GM19043 (cell line): Measurements from ENCODE around the gene ATRAID.

ENCODE experiments used
- ATAC-seq: cut with Tn5 transposase; IDR thresholded peaks from one replicate; pipeline ENCODE4 v1.9.1; 2021; ENCODE audit warnings: low read depth; ENCODE audit not compliant: unreplicated experiment

ATRAID gene

DNA sequence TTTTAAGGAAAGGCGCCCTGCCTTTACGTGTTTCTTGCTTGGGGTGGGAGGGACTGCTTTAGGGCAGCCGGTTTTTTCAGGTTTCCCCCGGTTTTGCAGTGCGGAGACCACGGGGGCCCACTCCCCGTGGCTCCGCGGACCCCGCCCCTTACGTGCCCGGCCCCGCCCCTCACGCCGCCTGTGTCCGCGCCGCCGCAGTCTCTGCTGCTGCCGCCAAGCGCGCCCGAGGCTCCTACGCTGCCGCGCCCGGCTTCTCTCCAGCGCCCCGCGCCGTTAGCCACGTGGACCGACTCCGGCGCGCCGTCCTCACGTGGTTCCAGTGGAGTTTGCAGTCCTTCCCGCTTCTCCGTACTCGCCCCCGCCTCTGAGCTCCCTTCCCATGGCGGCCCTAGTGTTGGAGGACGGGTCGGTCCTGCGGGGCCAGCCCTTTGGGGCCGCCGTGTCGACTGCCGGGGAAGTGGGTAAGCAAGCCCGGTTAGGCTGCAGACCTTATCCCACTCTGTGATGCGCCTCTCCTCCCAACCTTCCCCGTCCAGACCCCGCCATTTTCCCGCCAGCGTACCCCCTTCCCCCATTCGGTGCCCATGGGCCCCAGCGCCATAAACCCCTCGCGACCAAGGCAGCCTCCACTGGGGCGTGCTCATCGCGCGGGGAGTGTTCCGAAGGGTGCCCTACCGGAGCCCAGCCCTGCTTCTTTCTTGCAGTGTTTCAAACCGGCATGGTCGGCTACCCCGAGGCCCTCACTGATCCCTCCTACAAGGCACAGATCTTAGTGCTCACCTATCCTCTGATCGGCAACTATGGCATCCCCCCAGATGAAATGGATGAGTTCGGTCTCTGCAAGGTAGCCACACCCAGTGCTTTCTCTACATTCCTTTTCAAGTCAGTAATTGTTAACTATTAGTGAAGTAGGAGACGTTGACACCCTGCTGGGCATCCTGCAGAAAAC lies 5.6 kb downstream of the ATRAID start, which contains the start of gene CAD:
CAD (plus strand) TSS at position 197 of the 949 bp plus-strand sequence; CDS start at position 380, 183 bp downstream.
- ATAC-seq: peak; percentile 76

GRCh38 chr2:27218614-27219013 lies 6.8 kb downstream of the ATRAID start:
- ATAC-seq: no peak

DNA sequence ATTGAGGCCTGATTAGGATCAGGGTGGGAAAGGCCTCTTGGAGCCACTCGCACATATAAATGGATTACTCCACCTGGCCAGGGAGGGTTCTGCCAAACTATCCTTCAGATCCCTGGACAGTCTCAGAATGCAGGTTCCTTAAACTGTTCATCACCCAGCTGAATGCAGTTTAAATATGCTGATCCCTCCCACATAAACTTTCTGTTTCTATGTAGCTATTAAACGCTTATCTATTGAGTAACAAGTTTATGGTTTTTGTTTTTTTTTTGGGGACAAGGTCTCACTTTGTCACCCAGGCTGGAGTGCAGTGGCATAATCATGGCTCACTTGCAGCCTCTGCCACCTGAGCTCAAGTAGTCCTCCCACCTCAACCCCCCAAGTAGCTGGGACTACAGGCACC lies 7.2 kb downstream of the ATRAID start:
- ATAC-seq: no peak

DNA sequence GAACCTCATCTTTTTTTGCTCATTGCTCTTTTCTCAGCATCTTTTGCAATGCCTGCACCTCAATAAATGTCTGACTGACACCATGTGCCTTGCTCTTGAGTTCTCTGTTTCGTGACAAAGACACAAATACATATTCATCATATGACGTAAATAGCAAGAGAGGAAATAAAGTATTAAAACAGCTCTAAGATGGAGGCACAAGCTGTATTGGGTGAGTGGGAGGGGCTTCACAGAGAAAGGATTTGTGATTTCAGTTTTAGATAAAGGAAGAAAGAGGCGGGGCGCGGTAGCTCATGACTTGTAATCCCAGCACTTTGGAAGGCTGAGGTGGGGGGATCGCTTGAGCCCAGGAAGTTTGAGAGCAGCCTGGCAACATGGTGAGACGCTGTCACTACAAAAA lies 8.2 kb downstream of the ATRAID start:
- ATAC-seq: no peak

- ATAC-seq: no peak
Observed at GRCh38 chr2:27221166-27221565, 9.3 kb downstream of the ATRAID start.

DNA sequence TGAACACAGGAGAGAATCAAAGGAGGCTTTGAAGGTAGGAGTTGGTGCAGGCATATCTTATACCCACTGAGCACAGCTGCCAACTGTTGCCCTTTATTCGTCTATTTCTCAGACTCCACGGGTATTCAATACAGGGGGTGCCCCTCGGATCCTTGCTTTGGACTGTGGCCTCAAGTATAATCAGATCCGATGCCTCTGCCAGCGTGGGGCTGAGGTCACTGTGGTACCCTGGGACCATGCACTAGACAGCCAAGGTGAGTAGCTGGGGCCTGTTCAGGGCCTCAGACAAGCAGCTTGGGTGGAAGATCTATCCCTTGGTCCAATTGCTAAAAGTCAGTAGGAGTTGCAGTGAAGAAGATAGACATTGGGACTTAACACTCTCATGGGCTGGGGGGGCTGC lies 10.6 kb downstream of the ATRAID start:
- ATAC-seq: no peak

DNA sequence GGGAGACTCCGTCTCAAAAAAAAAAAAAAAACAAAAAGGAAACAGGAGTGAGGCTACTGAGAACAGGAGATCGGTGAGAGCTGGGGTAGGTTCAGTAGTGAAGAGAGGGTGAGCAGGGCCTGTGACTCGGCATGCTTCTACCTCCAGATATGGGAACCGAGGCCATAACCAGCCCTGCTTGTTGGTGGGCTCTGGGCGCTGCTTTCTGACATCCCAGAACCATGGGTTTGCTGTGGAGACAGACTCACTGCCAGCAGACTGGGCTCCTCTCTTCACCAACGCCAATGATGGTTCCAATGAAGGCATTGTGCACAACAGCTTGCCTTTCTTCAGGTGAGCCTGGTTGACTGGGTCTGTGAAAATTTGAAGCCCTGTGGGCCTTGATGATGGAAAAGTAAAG lies 11.6 kb downstream of the ATRAID start:
- no peak for ATAC-seq

DNA sequence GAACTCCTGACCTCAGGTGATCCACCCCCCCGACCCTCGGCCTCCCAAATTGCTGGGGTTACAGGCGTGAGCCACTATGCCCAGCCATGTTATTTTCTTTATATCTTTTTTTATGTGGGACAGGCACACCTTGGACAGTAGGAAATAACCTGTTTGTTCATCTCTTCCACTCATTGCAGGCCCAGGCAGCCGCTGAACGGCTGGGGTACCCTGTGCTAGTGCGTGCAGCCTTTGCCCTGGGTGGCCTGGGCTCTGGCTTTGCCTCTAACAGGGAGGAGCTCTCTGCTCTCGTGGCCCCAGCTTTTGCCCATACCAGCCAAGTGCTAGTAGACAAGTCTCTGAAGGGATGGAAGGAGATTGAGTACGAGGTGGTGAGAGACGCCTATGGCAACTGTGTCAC lies 13.7 kb downstream of the ATRAID start:
- ATAC-seq: no peak

DNA sequence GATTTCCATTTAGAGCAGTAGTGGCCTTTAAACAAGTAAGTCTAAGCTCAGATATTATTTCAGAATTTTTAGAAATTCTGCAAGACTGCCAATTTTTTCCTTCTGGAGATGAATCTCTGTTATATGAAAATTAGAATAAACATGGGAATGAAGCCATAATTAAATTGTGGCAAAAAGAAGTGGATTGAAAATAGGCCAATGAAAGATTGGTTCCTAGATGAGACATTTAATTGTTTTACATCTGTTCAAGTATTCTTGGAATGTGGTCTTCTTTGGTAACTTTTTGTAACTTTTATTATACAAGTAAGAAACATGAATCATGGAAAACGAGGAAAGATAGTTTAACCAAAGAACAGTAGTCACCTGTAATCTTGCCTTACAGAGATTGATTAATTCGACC lies 15.7 kb downstream of the ATRAID start:
- ATAC-seq: no peak

DNA sequence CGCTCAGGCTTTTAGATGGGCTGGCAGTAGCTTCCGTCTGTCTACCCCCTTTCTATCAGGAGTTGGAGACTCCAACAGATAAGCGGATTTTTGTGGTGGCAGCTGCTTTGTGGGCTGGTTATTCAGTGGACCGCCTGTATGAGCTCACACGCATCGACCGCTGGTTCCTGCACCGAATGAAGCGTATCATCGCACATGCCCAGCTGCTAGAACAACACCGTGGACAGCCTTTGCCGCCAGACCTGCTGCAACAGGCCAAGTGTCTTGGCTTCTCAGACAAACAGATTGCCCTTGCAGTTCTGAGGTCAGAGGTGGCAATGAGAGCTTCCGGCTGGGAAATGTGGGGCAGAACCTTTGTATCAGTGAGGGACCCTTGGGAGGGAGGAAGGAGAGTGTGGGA lies 20.1 kb downstream of the ATRAID start:
- ATAC-seq: no peak

GRCh38 chr2:27233341-27233740 lies 21.5 kb downstream of the ATRAID start:
- ATAC-seq: no peak

DNA sequence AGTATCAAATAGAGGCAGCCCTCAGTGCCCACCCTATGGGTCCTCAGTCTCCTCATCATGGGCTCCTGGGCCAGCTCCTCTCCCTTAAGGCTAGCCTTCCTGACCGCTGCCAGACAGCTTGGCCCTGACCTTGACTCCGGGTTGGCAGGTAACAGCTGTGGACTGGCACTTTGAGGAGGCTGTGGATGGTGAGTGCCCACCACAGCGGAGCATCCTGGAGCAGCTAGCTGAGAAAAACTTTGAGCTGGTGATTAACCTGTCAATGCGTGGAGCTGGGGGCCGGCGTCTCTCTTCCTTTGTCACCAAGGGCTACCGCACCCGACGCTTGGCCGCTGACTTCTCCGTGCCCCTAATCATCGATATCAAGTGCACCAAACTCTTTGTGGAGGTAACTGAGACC lies 24.3 kb downstream of the ATRAID start:
- no peak for ATAC-seq

- no peak for ATAC-seq
Observed at GRCh38 chr2:27236626-27237025, 24.8 kb downstream of the ATRAID start.

GRCh38 chr2:27237341-27237945 lies 25.6 kb downstream of the ATRAID start:
- no peak for ATAC-seq

- ATAC-seq: no peak
Observed at GRCh38 chr2:27238976-27239375, 27.1 kb downstream of the ATRAID start.

GRCh38 chr2:27240406-27240805 lies 28.6 kb downstream of the ATRAID start:
- ATAC-seq: no peak

- no peak for ATAC-seq
Observed at GRCh38 chr2:27241761-27242613, 30.1 kb downstream of the ATRAID start.

DNA sequence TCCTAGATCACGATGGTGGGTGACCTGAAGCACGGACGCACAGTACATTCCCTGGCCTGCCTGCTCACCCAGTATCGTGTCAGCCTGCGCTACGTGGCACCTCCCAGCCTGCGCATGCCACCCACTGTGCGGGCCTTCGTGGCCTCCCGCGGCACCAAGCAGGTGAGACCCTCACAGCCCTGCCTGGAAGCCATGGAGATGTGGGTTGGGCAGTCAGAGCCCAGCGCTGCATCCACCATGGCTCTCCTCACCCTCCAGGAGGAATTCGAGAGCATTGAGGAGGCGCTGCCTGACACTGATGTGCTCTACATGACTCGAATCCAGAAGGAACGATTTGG lies 30.7 kb downstream of the ATRAID start:
- ATAC-seq: no peak

DNA sequence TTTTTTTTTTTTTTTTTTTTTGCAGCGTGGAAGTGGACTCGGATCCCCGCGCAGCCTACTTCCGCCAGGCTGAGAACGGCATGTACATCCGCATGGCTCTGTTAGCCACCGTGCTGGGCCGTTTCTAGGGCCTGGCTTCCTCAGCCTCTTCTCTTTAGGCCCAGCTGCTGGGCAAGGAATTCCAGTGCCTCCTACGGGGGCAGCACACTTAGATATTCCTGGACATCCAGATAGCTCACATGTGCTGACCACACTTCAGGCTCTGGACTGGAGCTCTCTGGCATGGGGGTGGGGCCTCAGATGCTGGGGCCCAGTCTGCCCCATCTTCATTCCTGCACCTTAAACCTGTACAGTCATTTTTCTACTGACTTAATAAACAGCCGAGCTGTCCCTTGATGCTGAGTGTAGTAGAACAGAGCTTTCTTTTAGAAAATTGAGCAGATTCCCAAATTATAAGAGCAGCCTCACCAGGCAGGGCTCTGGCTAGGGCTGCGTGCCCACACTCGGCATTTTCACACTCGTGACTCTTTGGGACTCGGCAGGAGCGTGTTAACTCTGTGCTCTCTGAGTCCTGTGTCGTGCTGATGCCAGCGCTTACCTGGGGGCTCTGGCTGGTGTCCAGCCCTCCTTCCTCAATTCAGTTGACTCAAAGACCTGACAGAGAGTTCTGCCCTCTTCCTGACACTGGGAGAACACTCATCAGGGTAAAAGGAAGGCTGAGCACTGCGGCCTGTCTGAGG lies 31.7 kb downstream of the ATRAID start:
- no peak for ATAC-seq

DNA sequence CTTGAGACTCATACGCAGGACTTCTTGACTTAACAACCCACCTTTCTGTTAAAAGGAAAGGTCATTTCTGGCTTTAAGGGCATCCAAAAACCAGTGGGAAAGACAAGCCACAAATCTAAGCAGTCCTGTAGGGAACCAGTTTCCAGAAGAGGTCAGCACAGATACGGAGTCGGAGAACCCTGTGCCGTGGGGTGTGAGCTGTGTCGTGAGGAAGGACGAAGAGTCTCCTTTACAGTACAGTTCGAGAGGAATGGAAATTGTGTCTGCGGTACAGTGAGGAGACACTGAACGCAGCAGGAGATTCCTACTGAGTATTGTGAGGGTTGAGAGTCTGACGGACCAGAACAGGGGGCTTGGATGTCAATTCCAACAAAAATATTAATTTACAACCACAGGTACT lies 33.3 kb downstream of the ATRAID start:
- no peak for ATAC-seq
